DMS153 treated with DMSO at 0.1 percent for 48 hours (cell line): ENCODE results near the gene EPHA5.
"Not testable (repeated sequence)": the region's sequence is repeated elsewhere in the genome, so short reads cannot be mapped to it uniquely, and the experiment has no call there.

Experiments
- DNase-seq: peaks from one replicate; lab custom pipeline; 2025; ENCODE audit not compliant: unreplicated experiment; lab: John Stamatoyannopoulos, UW

Gene EPHA5

GRCh38 chr4:65386927-65387326 is 283.4 kb downstream of the EPHA5 start:
- no peak for DNase-seq

DNA sequence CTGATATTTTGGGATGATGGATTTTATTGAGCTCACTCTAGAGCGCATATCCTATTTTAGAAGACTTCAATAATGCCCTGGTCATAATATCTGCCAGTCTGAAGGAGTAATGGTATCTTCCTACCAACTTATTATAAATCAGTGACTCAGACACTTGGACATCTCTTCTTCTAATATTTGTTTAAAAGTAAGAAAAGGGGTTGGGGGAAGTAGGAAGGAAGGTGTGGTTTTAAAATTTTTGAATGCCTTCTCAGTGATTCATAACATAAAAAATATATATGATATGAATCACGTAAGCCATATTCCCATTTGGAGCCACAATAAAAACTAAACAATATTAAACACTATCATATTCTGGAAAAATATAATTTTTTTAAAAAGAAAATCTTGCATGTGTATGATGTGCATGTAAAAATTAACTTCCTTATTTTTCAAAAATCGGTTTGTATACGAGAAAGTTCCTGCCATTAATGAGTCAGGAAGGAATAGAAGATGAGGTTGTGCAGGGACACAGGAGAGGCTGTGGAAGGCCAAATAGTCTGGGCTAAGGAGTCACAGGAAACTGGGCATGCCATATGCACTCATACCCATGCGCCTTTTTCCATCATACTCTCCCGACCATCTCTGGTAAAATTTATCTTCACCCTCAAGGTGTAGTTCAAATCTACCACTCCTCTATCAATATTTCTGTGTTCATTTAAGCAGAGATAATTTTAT is 286.5 kb downstream of the EPHA5 start:
- no peak for DNase-seq

DNA sequence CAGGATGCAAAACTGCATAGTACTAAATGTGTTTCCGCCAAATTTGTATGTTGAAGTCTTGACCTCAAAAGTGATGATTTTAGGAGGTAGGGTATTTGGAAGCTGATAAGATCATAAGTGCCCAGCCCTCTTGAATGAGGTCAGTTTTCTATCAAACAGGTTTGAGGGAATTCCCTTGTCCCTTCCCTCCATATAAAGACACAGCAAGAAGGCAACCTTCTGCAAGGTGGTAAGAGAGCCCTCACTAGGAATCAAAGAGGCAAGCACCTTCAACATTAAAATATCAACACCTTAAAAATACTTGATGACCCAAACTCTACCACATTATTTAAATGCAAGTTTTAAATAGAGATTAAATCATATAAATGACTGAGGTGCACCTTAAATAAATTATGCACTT is 288.6 kb downstream of the EPHA5 start:
- no peak for DNase-seq

DNA sequence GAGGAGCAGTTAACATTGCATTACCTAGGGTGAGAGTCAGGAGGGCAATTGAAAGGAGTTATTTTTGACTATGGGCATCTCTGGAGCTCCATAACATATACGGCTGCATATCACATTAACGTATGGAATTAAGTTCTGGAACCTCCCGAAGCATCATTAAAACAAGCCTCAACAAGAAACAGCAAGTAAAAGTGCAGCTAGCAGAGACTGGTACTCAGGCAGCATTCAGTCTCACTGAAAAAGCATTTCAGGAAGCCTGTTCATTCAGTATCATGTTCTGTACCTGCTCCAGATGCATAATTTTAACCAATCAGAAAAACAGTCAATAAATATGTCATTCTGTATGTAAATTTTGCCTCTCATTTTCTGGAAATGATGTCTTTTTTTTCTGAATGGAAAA is 299.6 kb downstream of the EPHA5 start:
- DNase-seq = no peak

GRCh38 chr4:65367306-65367705 is 303.0 kb downstream of the EPHA5 start:
- DNase-seq = no peak

- no peak for DNase-seq
Observed at GRCh38 chr4:65358914-65359313, 311.4 kb downstream of the EPHA5 start.

DNA sequence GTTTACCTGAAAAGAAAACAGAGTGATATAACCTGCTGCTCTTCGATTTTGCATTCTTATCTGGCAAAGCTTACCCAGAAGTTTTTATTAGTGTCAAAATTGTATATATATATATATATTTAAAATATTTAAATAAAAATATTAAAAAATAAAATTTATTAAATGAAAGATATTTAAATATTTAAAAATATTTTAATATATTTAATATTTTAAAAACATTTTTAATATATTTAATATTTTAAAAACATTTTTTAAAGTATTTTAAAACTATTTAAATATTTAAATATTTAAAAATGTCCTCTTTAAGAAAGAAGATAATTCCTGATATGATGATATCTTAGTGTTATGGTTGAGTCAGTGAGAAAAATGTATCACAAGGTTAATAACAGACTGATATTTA is 317.2 kb downstream of the EPHA5 start:
- no peak for DNase-seq

- no peak for DNase-seq
Observed at GRCh38 chr4:65344278-65344825, 325.9 kb downstream of the EPHA5 start.

DNA sequence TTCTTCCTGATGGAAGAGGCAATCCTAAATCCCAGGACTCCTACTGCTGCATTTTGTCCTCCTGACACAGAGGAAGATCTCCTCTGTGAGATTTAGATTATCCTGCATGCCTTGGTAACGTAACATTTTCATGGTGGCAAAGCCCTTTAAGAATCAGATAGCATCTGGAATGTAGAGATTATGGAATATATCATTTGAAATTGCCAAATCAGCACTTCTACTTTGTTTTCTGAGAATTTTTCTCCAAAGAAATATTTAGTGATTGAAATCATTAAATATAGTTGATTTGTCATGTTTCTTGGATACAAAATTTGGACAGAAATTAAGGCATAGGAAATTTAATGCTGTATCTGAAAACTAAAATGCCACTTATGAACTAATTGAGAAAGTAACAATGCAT is 326.9 kb downstream of the EPHA5 start:
- no peak for DNase-seq

DNA sequence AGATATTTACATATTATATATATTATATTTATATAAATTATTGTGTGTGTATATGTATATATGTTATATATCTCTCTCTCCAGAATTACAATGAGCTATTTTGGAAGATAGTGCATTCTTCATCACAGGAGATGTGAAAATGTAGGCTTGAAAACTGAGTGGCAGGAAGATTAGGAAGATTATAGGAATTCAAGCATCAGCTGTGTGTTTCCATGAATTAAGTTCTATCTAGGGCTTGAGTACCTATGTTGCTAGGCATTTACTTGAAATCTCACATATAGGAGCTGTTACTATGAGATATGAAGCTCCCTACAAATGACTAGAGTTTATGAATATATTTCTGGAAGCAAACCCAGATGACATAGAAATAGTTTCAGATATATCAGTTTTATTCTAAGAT is 328.7 kb downstream of the EPHA5 start:
- DNase-seq = no peak

GRCh38 chr4:65340382-65341109 is 329.7 kb downstream of the EPHA5 start:
- DNase-seq = no peak

DNA sequence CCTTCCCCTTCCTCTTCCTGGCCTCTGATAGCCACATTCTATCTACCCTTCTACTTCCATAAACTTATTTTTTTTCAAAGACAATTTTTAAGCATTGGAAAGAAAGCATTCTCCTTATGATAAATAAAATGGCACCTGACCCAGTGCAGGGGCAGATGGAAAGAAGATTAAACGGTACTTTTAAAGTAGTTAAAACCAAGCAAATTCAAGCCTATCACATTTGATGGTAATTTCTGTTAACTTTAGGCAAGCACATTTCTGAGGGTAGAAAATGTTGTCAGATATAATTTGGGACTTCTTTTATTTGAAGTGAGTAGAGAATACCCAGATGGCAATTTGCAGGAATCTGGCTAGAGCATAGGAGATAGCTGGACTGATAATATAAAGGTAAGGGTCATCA is 332.9 kb downstream of the EPHA5 start:
- DNase-seq = no peak

GRCh38 chr4:65336465-65336864 is 333.8 kb downstream of the EPHA5 start:
- DNase-seq = no peak

DNA sequence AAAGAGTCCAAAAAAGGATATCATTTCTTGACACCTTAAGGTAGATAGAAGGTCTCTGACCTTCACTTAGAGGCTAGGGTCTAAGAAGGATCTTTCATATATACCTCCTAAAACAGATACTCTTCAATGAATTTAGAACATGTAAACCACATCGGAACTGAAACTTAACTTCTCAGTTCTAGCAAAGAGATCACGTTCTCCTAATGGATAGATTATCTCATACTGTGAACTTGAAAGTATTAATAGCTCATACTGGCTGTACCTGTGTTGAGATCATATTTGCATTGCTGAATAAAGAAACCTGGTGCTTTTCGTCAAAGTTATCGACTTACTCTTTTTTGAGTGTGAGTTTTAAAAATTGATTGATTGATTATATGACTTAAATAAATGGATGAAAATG is 353.8 kb downstream of the EPHA5 start:
- no peak for DNase-seq

GRCh38 chr4:65311120-65311519 is 359.2 kb downstream of the EPHA5 start:
- DNase-seq = no peak

DNA sequence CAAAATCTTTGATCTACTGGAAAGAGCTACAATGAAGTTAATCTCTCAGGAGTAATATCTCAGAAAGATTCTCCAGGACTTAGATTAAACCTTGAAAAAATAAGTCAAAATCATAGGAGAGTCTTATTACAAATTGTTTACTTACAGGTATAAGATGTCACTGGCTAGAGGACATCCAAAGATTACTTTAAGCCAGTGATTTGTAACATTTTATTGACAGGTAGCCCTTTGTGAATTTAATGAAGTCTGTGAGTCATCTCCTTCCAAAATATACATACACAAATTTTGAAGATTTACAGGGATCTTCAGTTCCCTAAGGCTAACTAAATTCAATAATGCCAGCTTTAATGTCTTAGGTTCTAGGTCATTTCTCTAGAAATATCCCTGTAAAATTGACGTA is 359.7 kb downstream of the EPHA5 start:
- DNase-seq = no peak

GRCh38 chr4:65308626-65309025 is 361.7 kb downstream of the EPHA5 start:
- not testable (repeated sequence) for DNase-seq

DNA sequence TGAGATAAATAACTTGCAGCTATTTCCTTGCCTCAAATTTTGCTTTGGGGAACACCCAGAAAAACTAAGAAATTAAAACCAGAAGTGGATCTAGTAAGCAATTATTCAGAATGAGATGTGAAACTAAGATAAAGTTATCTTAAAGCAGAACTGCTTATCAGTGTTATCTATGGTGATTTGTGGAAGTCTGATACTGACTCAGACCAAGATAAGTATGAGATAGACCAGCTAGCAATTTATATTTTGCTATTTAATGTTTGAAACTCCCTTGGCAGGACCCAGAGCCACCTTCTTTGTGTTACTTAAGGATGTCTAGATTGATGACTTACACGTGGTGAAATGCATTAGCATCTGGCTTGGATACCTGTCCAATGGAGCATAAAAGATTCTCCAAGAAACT is 368.1 kb downstream of the EPHA5 start:
- DNase-seq = no peak

- no peak for DNase-seq
Observed at GRCh38 chr4:65296246-65296645, 374.0 kb downstream of the EPHA5 start.

DNA sequence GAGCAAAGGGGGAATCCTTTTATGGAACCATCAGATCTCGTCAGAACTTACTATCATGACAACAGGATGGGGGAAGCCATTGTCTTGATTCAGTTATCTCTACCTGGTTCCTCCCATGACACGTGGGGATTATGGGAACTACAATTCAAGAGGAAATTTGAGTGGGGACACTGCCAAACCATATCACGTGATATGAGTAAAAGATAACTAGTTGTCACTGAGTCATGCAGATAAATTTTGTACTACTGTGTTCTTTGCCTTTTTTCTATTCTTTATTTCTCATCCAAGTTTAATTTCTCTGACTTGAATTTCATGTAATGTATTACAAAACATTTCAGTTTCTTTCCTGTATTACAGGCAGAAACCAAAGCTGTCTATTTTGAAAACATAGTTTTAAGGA is 383.2 kb downstream of the EPHA5 start:
- DNase-seq = no peak
